Measurements from ENCODE around the gene AARS1.

DNA sequence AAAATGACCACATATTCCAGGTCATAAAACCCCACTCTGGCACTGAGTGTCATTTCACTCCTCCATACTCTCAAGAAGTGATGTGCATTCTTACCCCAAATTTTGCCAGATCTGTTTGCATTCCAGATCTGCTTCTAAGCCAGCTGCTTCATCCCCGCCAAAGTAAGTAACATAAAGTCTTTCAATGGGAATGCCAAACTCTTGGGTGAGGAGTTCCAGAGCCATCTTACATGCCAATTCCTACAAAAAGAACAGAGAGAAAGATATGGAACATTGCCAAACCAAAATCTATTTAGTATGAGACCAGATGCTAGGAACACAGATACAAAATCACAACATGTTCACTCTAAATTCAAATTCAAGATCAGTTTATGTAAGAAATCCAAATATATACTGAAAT is 12.9 kb downstream of the AARS1 start:
- TF ChIP-seq POLR2A (IDR thresholded peaks at IDR 0.05; ENCODE audit: low read depth, low read length), result no peak
- no peak for TF ChIP-seq SPI1 (IDR thresholded peaks at IDR 0.05; ENCODE audit: low read depth, low read length)
- no peak for TF ChIP-seq TAF1 (IDR thresholded peaks at IDR 0.05; ENCODE audit: low read depth, low read length)
- TF ChIP-seq POU2F2 (IDR thresholded peaks at IDR 0.05; ENCODE audit: low read depth, low read length), result no peak
- no peak for TF ChIP-seq POLR2AphosphoS5 (IDR thresholded peaks at IDR 0.05; ENCODE audit: low read depth, low read length)

Data from GM12891 (cell line).